LHCN-M2 (cell line): Measurements from ENCODE around the gene CAMSAP3. TPM values are rescaled to one million over a fixed set of nuclear protein-coding genes. Genes with fewer than 3 reads are reported as not detected.
A peak's percentile ranks its signal among the peaks of the same experiment; 100 is the strongest.

Source experiments
- DNase-seq: peaks from one replicate; pipeline ENCODE4 v3.0.0-alpha.2; 2012; ENCODE audit warnings: low read depth
- total RNA-seq: library from RNA; depleted of rRNA; stranded (reverse); fragments of >200 nt; gene quantifications from 2 replicates; pipeline ENCODE4 v1.2.3, GENCODE V29; 2014; rRNA removed

The CAMSAP3 gene
- total RNA-seq, 1 experiment from 2014 or later = not detected

DNA sequence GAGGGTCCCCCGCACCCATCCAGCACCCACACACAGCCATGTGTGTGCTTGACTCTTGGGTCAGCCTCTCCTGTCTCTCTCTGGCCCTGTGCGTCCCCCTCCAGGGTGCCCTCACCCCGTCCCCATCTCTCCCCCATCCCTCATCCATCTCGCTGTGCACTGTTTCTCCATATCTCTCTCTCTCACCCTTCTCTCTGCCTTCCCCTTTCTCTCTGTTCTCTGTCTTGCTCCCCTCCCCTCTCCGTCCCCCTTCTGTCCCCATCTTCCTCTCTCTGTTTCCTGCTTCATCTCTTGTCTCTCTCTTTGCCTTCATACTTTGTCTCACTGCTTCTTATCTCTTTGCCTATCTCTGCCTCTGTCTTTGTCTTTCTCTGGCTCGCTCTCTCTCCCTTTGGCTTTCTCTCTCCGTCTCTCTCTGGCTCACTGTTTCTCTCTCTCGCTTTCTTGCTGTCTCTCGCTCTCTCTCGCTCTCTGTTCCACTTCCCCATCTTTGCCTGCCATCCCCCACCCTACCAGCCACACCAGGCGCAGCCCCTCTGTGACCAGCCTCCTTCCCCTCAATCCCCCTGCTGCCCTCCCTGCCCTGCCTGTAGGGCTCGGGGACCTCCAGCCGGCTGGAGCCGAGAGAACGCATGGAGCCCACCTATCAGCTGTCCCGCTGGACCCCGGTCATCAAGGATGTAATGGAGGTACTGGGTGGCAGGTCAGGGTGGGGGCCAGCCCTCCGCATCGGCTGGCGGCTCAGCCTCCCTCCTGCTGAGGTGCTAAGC lies 50.2 kb downstream of the CAMSAP3 start:
- no peak for DNase-seq

DNA sequence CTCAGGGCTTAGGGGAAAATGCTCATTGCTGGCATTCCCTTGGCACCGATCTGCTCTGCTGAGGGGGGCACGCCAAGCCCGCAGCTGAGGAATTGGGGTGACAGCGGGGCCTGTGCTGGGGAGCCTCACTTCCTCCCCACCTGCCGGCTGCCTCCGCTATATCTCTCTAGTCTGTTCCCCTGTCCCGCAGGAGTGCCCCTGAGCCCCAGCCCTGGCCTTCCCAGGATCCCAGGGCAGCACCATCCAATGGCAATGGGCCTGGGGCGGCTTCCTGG lies 50.7 kb downstream of the CAMSAP3 start:
- no peak for DNase-seq

DNA sequence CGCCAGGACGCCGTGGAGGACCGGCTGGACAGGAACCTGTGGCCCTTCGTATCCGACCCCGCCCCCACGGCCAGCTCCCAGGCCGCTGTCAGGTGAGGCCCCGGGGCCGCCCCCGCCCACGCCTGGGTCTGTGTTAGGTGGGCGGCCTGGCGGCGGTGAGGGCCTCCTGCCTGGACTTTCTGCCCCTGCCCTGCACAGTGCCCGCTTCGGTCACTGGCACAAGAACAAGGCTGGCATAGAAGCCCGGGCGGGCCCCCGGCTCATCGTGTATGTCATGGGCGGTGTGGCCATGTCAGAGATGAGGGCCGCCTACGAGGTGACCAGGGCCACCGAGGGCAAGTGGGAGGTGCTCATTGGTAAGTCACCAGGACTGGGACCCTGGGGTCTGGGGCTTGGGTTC lies 51.5 kb downstream of the CAMSAP3 start:
- DNase-seq = no peak

DNA sequence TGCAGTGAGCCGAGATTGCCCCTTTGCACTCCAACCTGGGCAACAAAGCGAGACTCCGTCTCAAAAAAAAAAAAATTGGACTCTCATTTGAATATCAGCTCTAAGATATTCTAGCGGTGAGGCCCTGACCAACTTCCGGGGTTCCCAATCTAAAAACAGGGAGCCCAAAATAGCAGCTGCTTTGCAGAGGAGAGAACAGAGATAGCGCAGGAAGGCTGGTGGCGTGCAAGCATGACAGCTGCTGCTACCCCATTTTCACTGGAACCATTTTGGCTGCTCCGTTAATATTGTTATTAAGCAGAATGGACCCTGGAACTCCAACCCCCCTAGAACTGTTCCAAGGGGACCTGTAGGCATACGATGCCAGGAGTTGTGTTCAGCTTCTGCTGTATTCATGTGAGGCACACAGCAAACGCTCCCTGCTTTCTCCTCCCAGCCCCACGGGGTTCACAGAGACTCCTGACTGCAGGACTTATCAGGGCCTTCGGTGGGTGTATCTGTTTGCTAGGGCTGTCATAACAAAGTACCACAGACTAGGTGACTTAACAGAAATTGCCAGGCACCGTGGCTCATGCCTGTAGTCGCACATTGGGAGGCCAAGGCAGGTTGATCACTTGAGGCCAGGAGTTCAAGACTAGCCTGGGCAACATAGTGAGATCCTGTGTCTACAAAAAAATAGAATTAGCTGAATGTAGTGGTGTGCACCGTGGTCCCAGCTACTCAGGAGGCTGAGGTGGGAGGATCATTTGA lies 52.8 kb downstream of the CAMSAP3 start:
- no peak for DNase-seq

DNA sequence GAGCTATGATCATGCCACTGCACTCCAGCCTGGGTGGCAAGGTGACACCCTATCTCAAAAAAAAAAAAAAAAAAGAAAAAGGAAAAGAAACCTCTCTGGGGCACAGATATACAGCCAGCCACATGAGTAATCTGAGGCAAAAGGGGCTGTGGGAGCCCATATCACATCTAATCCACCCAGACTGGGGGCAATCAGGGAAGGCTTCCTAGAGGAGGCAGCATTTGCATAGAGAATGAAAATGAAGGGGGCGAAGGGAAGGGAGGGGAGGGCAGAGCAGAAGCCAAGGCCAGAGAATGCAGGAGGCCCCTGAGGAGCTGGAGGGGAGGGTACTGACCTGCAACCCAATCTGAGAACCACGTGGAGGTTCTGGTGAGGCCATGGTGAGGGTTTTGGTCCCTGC lies 54.5 kb downstream of the CAMSAP3 start:
- no peak for DNase-seq

GRCh38 chr19:7652061-7652641 lies 56.5 kb downstream of the CAMSAP3 start:
- DNase-seq = peak; percentile 67

- peak; percentile 29 for DNase-seq
Observed at GRCh38 chr19:7654401-7654800, 58.7 kb downstream of the CAMSAP3 start.

DNA sequence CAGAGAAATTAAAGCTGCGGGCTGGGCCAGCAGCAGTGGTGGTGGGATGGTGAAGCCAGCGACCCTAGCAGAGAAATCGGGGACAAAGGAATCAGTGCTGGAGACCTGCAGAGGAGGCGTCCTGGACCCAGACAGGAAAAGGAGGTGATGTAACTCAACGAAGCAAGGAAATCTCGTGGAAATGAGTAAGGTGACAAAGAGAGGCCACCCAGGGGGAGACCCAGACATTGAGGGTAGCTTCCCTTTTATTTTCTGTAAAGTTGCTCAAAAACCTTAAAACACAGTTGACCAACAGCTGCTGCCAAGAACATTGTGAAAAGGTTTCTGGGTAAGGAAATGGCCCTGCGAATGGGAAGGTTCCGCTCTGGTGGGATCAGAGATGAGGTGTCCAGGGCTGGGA lies 59.9 kb downstream of the CAMSAP3 start:
- no peak for DNase-seq

- no peak for DNase-seq
Observed at GRCh38 chr19:7657131-7657751, 61.6 kb downstream of the CAMSAP3 start.

DNA sequence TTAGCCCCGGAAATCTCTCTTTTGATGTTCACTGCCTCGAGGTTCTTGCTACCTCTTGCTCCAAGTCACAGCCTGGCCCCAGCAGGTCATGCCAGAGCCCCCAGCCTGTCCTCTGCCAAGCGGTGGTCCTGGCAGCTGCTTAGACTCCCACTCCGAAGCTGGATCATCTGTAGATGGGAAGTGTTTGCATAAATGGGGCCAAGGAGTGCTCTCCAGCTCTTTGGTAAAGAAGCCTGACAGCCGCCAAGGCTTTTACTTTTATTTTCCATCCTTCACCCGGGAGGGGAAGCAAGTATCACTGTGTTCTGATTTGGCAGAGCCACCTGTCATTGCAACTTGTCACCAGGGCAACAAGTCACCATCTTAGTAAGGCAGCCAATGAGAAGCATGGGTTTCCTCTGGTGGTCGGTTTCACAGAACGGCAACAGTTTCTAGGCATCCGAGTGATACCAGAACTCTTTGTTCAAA lies 62.6 kb downstream of the CAMSAP3 start:
- DNase-seq = peak; percentile 13

DNA sequence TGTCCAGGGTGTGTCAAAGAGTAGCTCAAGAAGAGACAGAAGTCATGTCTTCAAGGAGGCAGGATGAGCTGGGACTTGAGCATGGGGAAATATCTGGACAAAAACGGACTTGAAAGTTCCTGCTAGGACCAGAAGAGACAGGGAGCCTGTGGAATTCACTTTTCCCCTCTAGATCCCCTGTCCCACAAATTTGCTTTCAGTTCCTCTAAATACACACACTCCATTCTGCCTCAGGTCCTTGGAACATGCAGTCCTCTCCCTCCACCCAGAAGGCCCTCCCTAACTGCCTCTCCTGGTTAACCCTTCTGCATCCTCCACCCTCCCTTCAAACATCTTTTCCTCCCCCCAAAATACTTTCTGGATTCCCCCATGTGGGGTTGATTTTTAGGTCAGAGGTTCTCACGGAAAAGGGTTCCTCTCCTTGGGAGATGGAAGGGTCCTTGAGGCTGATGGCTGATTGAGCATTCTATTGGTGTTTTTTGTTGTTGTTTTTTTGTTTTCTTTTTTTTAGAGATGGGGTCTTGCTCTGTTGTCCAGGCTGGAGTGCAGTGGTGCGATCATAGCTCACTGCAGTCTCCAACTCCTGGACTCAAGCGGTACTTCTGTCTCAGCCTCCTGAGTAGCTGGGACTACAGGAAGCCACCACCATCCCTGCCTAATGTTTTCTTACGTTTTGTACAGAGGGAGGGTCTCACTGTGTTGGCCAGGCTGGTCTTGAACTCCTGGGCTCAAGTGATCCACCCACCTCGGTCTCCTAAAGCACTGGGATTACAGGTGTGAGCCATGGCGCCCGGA lies 66.3 kb downstream of the CAMSAP3 start:
- DNase-seq = no peak

DNA sequence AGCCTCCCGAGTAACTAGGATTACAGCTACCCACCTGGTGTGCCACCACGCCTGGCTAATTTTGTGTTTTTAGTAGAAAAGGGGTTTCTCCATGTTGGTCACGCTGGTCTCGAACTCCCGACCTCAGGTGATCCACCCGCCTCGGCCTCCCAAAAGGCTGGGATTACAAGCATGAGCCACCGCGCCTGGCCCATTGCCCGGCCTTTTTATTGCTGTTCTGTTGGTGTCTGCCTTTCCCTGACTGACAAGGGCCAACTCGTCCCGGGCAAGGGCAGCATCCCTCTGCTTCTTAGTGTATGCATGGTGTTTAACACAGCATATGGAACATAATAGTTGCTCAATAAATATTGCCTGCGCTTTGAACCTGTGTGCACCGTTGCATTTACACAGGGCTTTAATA lies 67.0 kb downstream of the CAMSAP3 start:
- DNase-seq = no peak

GRCh38 chr19:7663706-7664105 lies 68.0 kb downstream of the CAMSAP3 start:
- peak; percentile 77 for DNase-seq

GRCh38 chr19:7665076-7665475 lies 69.4 kb downstream of the CAMSAP3 start:
- DNase-seq = no peak

Other genes with a start within 250 kb of the CAMSAP3 start
- gene ARHGEF18, start 246.9 kb upstream of the CAMSAP3 start, total RNA-seq = 51.4 and 54.0 TPM in 2 replicates
- 3.5 and 3.8 TPM in 2 replicates for gene PEX11G, start 106.8 kb upstream of the CAMSAP3 start, total RNA-seq
- 59.1 and 59.6 TPM in 2 replicates for gene ZNF358, start 79.8 kb upstream of the CAMSAP3 start, total RNA-seq
- gene MCOLN1, start 73.2 kb upstream of the CAMSAP3 start, total RNA-seq = 7.4 and 8.9 TPM in 2 replicates
- 64.7 and 81.5 TPM in 2 replicates for gene PNPLA6, start 60.1 kb upstream of the CAMSAP3 start, total RNA-seq
- 37.1 and 39.0 TPM in 2 replicates for gene XAB2, start 33.7 kb downstream of the CAMSAP3 start, total RNA-seq
- gene PET100, start 33.9 kb downstream of the CAMSAP3 start, total RNA-seq = 6.4 and 13.1 TPM in 2 replicates
- not detected in 2 replicates for gene PCP2, start 37.9 kb downstream of the CAMSAP3 start, total RNA-seq
- gene STXBP2, start 41.2 kb downstream of the CAMSAP3 start, total RNA-seq = 0.11 TPM in 1 of 2 replicates, not detected in the other
- not detected in 2 replicates for gene RETN, start 73.2 kb downstream of the CAMSAP3 start, total RNA-seq
- not detected in 2 replicates for gene MCEMP1, start 81.2 kb downstream of the CAMSAP3 start, total RNA-seq
- 96.8 and 101 TPM in 2 replicates for gene TRAPPC5, start 85.0 kb downstream of the CAMSAP3 start, total RNA-seq
- not detected in 2 replicates for gene FCER2, start 106.3 kb downstream of the CAMSAP3 start, total RNA-seq
- gene CLEC4G, start 136.2 kb downstream of the CAMSAP3 start, total RNA-seq = not detected in 2 replicates
- not detected in 2 replicates for gene CD209, start 151.7 kb downstream of the CAMSAP3 start, total RNA-seq
- gene CLEC4M, start 167.4 kb downstream of the CAMSAP3 start, total RNA-seq = not detected in 2 replicates
- gene EVI5L, start 234.4 kb downstream of the CAMSAP3 start, total RNA-seq = 19.5 and 21.5 TPM in 2 replicates